K562 (cell line): Measurements from ENCODE around the gene USP28. TPM values are rescaled to one million over a fixed set of nuclear protein-coding genes. Genes with fewer than 3 reads are reported as not detected.

Experiments
- CBX1 ChIP-seq: sonication (generic); IDR thresholded peaks from 2 replicates; pipeline ENCODE4 v1.6.1; 2016; ENCODE audit warnings: antibody characterized with exemption, low read depth, mild to moderate bottlenecking
- CBX8 ChIP-seq: fragments of 200-600 bp; sonication (generic); IDR thresholded peaks from 2 replicates; pipeline ENCODE4 v1.6.1; 2012; ENCODE audit warnings: borderline replicate concordance, mixed run types, low read depth, mild to moderate bottlenecking, moderate library complexity, mixed read lengths, low read length, control low read depth, inconsistent platforms; ENCODE audit not compliant: poor library complexity, severe bottlenecking; ENCODE audit errors: extremely low read depth
- CC2D1A ChIP-seq: fragments of 450-650 bp; IDR thresholded peaks from 2 replicates; pipeline ENCODE4 v1.6.1; 2017; ENCODE audit warnings: mild to moderate bottlenecking
- CEBPG ChIP-seq, 3 experiments: fragments of 200-800 bp in 1 of 3; sonication (Bioruptor generic) in 1 of 3; sonication (generic) in 1 of 3; formaldehyde crosslinking in 1 of 3; IDR thresholded peaks in 2 of 3; conservative IDR thresholded peaks in 1 of 3; 2 replicates each; pipeline versions ENCODE4 v1.6.1 to v1.8.0; 2016 to 2022; ENCODE audit warnings: missing compliant biosample characterization in 2 of 3, missing genetic modification characterization in 2 of 3, mild to moderate bottlenecking in 1 of 3, missing genetic modification reagents in 1 of 3
- CHAMP1 ChIP-seq: fragments of 450-650 bp; IDR thresholded peaks from 2 replicates; pipeline ENCODE4 v1.6.1; 2016; ENCODE audit warnings: mild to moderate bottlenecking
- CREB1 ChIP-seq, 2 experiments: sonication (generic) in 1 of 2; formaldehyde crosslinking in 1 of 2; IDR thresholded peaks; 2 replicates each; pipeline versions ENCODE4 v1.6.1 to v1.8.0; 2012 to 2022; ENCODE audit warnings: inconsistent platforms in 1 of 2, mild to moderate bottlenecking in 1 of 2, missing genetic modification reagents in 1 of 2, moderate library complexity in 1 of 2
- HDAC3 ChIP-seq: fragments of 450-650 bp; IDR thresholded peaks from 2 replicates; pipeline ENCODE4 v1.6.1; 2018; ENCODE audit warnings: borderline replicate concordance, mild to moderate bottlenecking, moderate library complexity; ENCODE audit not compliant: partially characterized antibody
- MCM5 ChIP-seq: fragments of 450-650 bp; IDR thresholded peaks from 2 replicates; pipeline ENCODE4 v1.6.1; 2016; ENCODE audit warnings: low read depth
- MEF2A ChIP-seq: IDR thresholded peaks from 2 replicates; pipeline ENCODE4 v1.6.1; 2011; ENCODE audit warnings: low read depth, mild to moderate bottlenecking, low read length, moderate library complexity; ENCODE audit not compliant: control insufficient read depth
- MYC ChIP-seq, 2 experiments: fragments of 250-450 bp in 1 of 2; sonication (Bioruptor Pico) in 1 of 2; IDR thresholded peaks; 2 replicates each; pipeline versions ENCODE4 v1.5.1 to v1.6.1; 2012 to 2021; ENCODE audit warnings: low read depth in 2 of 2, borderline replicate concordance in 1 of 2, improper control_type of control experiment in 1 of 2, low read length in 1 of 2, mild to moderate bottlenecking in 1 of 2, moderate library complexity in 1 of 2
- NCOA2 ChIP-seq, 2 experiments: fragments of 450-650 bp; IDR thresholded peaks; 2 replicates each; pipeline ENCODE4 v1.6.1; 2018; ENCODE audit warnings: mild to moderate bottlenecking in 2 of 2, moderate library complexity in 1 of 2; ENCODE audit not compliant: partially characterized antibody in 2 of 2
- NELFE ChIP-seq: IDR thresholded peaks from 2 replicates; pipeline ENCODE4 v1.6.1; 2011; ENCODE audit warnings: mild to moderate bottlenecking; ENCODE audit not compliant: insufficient read depth, insufficient read length
- RBM34 ChIP-seq: fragments of 200-400 bp; formaldehyde crosslinking; IDR thresholded peaks from 2 replicates; pipeline ENCODE4 v1.6.1; 2018; ENCODE audit warnings: low read length, borderline replicate concordance; ENCODE audit not compliant: insufficient read depth
- RFX1 ChIP-seq: fragments of 450-650 bp; IDR thresholded peaks from 2 replicates; pipeline ENCODE4 v1.6.1; 2016; ENCODE audit warnings: mild to moderate bottlenecking, moderate library complexity
- SIRT6 ChIP-seq: IDR thresholded peaks from one replicate; pipeline ENCODE4 v1.6.1; 2012; ENCODE audit warnings: low read depth, mild to moderate bottlenecking, control low read depth, inconsistent platforms, low read length, moderate library complexity
- SMAD2 ChIP-seq: fragments of 150-350 bp; IDR thresholded peaks from 2 replicates; pipeline ENCODE4 v1.6.1; 2014; ENCODE audit warnings: low read depth, mild to moderate bottlenecking, low read length
- ZBTB11 ChIP-seq, 3 experiments: fragments of 200-800 bp in 1 of 3; fragments of 250-450 bp in 1 of 3; fragments of 450-650 bp in 1 of 3; sonication (Bioruptor Pico) in 1 of 3; sonication (Bioruptor generic) in 1 of 3; formaldehyde crosslinking in 1 of 3; IDR thresholded peaks; 2 replicates each; pipeline versions ENCODE4 v1.6.1 to v1.8.0; 2016 to 2022; ENCODE audit warnings: mild to moderate bottlenecking in 2 of 3, missing genetic modification characterization in 2 of 3, missing compliant biosample characterization in 1 of 3, moderate library complexity in 1 of 3
- ZC3H11A ChIP-seq: IDR thresholded peaks from 2 replicates; pipeline ENCODE4 v1.6.1; 2012; ENCODE audit warnings: low read depth, low read length, improper control_type of control experiment
- ZNF445 ChIP-seq: fragments of 250-450 bp; sonication (Bioruptor Pico); IDR thresholded peaks from 2 replicates; pipeline ENCODE4 v1.4.0; 2020; ENCODE audit warnings: low read depth, mild to moderate bottlenecking, moderate library complexity
- ZNF778 ChIP-seq: fragments of 450-650 bp; formaldehyde crosslinking; IDR thresholded peaks from 2 replicates; pipeline ENCODE4 v1.4.0; 2020; ENCODE audit warnings: mild to moderate bottlenecking, moderate library complexity
- polyA plus RNA-seq, 8 experiments: library from polyadenylated mRNA; depleted of rRNA in 4 of 8; stranded (reverse) in 5 of 8; unstranded in 3 of 8; fragments of >200 nt; fragmentation: Nextera tagmentation in 2 of 8; fragmentation: Illumina TruSeq in 1 of 8; extraction: Ambion mirVana in 2 of 8; extraction: Trizol in 1 of 8; gene quantifications; 2 replicates each; pipeline versions ENCODE4 v1.2.1 to v1.2.3, GENCODE V29; 2011 to 2014; ENCODE audit warnings: inconsistent platforms in 1 of 8, missing spikeins in 1 of 8
- total RNA-seq, 7 experiments: library from RNA; depleted of rRNA in 6 of 7; stranded (reverse); fragments of >200 nt in 6 of 7; fragmentation: Illumina TruSeq in 2 of 7; extraction: Trizol in 2 of 7; gene quantifications; 2 replicates each; pipeline versions ENCODE4 v1.2.1 to v1.2.3, GENCODE V29; 2011 to 2021; ENCODE audit warnings: low replicate concordance in 1 of 7
- TF ChIP-seq, protein P1 (sequence below): sonication (generic); formaldehyde crosslinking; IDR thresholded peaks from 2 replicates; pipeline ENCODE4 v1.5.0; 2020; ENCODE audit warnings: missing genetic modification reagents

Gene USP28
- total and polyA plus RNA-seq, 9 of the 15 experiments (the other 6 are each of a cell fraction or from before 2014, with no cell fraction given) = 3.7 to 42.7 (median 20.3) TPM

DNA sequence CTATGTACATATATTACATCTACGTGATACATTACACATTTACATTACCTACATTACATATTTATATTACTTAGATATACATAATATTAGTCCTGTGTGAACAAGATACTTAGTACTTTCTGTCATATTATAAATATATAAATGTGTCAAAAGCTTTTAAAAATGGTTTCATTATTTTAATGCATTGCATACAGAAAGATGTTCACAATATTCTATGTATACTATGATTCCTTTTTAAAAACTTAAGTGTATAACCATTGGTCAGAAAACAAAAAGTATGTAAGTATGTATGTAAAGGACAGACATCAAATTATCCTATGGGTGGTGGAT lies 101.2 kb downstream of the USP28 start (continued):
- TF ChIP-seq CHAMP1 = 0 out of 2 replicates have a peak, but pooled peaks have one; percentile 2
- TF ChIP-seq MYC (IDR thresholded peaks at IDR 0.05; ENCODE audit: low read depth, low read length) = no peak
- no peak for TF ChIP-seq MYC (CRISPR knock-in tag; IDR thresholded peaks at IDR 0.05; ENCODE audit: borderline replicate concordance, low read depth)
- no peak for TF ChIP-seq ZNF445 (CRISPR knock-in tag)
- no peak for TF ChIP-seq SIRT6
- TF ChIP-seq NELFE = no peak
- no peak for TF ChIP-seq ZC3H11A
- no peak for TF ChIP-seq CC2D1A
- no peak for TF ChIP-seq CREB1 (IDR thresholded peaks at IDR 0.05)
- no peak for TF ChIP-seq CREB1 (CRISPR knock-in tag; IDR thresholded peaks at IDR 0.05)
- TF ChIP-seq RFX1 = peak; percentile 7; the same call in 1 of the 2 replicates
- no peak for TF ChIP-seq CBX8
- TF ChIP-seq CEBPG (CRISPR knock-in tag; IDR thresholded peaks at IDR 0.05) = no peak
- peak; percentile 52 to 62; a peak in 1 of 4 replicates for TF ChIP-seq CEBPG (tag; conservative IDR thresholded peaks at IDR 0.05 in 1 of 2, IDR thresholded peaks at IDR 0.05 in 1 of 2)
- no peak for TF ChIP-seq ZNF778 (CRISPR knock-in tag)
- peak; percentile 20 to 47 for TF ChIP-seq NCOA2 (IDR thresholded peaks at IDR 0.05; ENCODE audit: partially characterized antibody in 2 of 2)
- no peak for TF ChIP-seq SMAD2
- no peak for TF ChIP-seq ZBTB11 (CRISPR knock-in tag; IDR thresholded peaks at IDR 0.05)
- TF ChIP-seq MCM5 = no peak
- TF ChIP-seq MEF2A = no peak
- TF ChIP-seq, protein P1, sequence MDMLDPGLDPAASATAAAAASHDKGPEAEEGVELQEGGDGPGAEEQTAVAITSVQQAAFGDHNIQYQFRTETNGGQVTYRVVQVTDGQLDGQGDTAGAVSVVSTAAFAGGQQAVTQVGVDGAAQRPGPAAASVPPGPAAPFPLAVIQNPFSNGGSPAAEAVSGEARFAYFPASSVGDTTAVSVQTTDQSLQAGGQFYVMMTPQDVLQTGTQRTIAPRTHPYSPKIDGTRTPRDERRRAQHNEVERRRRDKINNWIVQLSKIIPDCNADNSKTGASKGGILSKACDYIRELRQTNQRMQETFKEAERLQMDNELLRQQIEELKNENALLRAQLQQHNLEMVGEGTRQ (CRISPR knock-in tag) = no peak
- TF ChIP-seq CBX1 = no peak
- no peak for TF ChIP-seq HDAC3
- no peak for TF ChIP-seq RBM34
